Thyroid gland (tissue), 4 donors: ENCODE measurements around the gene HCFC1.
A peak's percentile ranks its signal among the peaks of the same experiment; 100 is the strongest.

ENCODE experiments used
- POLR2A ChIP-seq, 2 donors: fragments of 450-650 bp; IDR thresholded peaks; one replicate each; pipeline ENCODE4 v1.6.1; 2017; ENCODE audit warnings: antibody characterized with exemption in 2 of 2, mild to moderate bottlenecking in 2 of 2, moderate library complexity in 1 of 2
- TF ChIP-seq, protein P1 (sequence below), 6 experiments: fragments of 200-600 bp in 3 of 6; fragments of 450-650 bp in 3 of 6; sonication (generic) in 3 of 6; IDR thresholded peaks; one replicate each; pipeline ENCODE4 v1.5.1; 2016 to 2019; ENCODE audit warnings: antibody characterized with exemption in 6 of 6, mild to moderate bottlenecking in 2 of 6, inconsistent platforms in 1 of 6, moderate library complexity in 1 of 6

DNA sequence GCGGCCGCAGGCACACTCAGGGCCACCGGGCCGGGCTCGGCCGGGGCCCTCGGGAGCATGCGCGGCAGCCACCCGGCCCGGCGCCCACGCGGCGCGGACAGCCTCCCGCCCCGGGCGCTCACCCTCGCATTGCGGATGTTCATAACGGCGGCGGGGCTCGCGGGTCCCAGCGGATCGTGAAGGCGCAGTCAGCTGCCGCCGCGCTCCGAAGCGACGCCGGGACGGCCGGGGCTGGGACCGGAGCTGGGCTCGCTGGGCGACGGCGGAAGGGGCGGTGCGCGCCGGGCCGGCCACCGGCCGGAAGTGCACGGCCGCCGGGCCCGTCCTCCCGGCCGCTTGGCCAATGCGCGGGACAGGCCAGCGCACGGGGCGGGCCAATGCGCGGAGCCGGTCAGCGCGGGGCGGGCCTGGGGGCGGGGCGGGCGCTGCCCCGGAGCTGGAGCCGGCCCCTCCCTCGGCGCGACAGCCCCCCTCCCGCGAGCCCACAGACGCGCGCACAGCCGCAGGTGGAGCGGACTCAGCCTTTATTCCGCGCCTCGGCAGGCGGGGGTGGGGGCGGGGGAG, 36.8 kb downstream of the HCFC1 start, which contains the start of gene NAA10:
- TF ChIP-seq, protein P1, sequence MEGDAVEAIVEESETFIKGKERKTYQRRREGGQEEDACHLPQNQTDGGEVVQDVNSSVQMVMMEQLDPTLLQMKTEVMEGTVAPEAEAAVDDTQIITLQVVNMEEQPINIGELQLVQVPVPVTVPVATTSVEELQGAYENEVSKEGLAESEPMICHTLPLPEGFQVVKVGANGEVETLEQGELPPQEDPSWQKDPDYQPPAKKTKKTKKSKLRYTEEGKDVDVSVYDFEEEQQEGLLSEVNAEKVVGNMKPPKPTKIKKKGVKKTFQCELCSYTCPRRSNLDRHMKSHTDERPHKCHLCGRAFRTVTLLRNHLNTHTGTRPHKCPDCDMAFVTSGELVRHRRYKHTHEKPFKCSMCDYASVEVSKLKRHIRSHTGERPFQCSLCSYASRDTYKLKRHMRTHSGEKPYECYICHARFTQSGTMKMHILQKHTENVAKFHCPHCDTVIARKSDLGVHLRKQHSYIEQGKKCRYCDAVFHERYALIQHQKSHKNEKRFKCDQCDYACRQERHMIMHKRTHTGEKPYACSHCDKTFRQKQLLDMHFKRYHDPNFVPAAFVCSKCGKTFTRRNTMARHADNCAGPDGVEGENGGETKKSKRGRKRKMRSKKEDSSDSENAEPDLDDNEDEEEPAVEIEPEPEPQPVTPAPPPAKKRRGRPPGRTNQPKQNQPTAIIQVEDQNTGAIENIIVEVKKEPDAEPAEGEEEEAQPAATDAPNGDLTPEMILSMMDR (IDR thresholded peaks at IDR 0.05): no peak
- TF ChIP-seq POLR2A (IDR thresholded peaks at IDR 0.05): peak in 1 of 2 donors; percentile 53
